Stimulated activated CD4-positive, alpha-beta T cell treated with anti-CD3 and anti-CD28 coated beads, Interleukin-12 subunit alpha, Interleukin-12 subunit beta, amount 100 ng/mL, for 4 hours (primary cell): ENCODE data around the gene OFD1.
"Not testable (repeated sequence)": the region's sequence is repeated elsewhere in the genome, so short reads cannot be mapped to it uniquely, and the experiment has no call there.

Source experiments
- DNase-seq: peaks from one replicate; pipeline ENCODE4 v3.0.0-alpha.2; 2020

The OFD1 gene

GRCh38 chrX:13703589-13703988, 31.0 kb upstream of the OFD1 start:
- no peak for DNase-seq

- DNase-seq: no peak
Observed at GRCh38 chrX:13711141-13711540, 23.4 kb upstream of the OFD1 start.

GRCh38 chrX:13716455-13716854, 18.1 kb upstream of the OFD1 start:
- no peak for DNase-seq

- no peak for DNase-seq
Observed at GRCh38 chrX:13716905-13717304, 17.6 kb upstream of the OFD1 start.

- DNase-seq: no peak
Observed at GRCh38 chrX:13717700-13718472, 16.7 kb upstream of the OFD1 start.

GRCh38 chrX:13719192-13719856, 15.2 kb upstream of the OFD1 start:
- no peak for DNase-seq

- DNase-seq: no peak
Observed at GRCh38 chrX:13721371-13721770, 13.2 kb upstream of the OFD1 start.

- no peak for DNase-seq
Observed at GRCh38 chrX:13721819-13722519, 12.6 kb upstream of the OFD1 start.

GRCh38 chrX:13724878-13725277, 9.7 kb upstream of the OFD1 start:
- peak; percentile 11 for DNase-seq

- DNase-seq: not testable (repeated sequence)
Observed at GRCh38 chrX:13726583-13726982, 8.0 kb upstream of the OFD1 start.

- DNase-seq: not testable (repeated sequence)
Observed at GRCh38 chrX:13730523-13730922, 4.0 kb upstream of the OFD1 start.

GRCh38 chrX:13732246-13733067, 2.1 kb upstream of the OFD1 start:
- DNase-seq: no peak

- no peak for DNase-seq
Observed at GRCh38 chrX:13733506-13733905, 1.0 kb upstream of the OFD1 start.

GRCh38 chrX:13741695-13742094, 7.1 kb downstream of the OFD1 start:
- DNase-seq: no peak

GRCh38 chrX:13742397-13743176, 8.0 kb downstream of the OFD1 start:
- peak; percentile 28 for DNase-seq

- DNase-seq: no peak
Observed at GRCh38 chrX:13747836-13748235, 13.3 kb downstream of the OFD1 start.

- DNase-seq: no peak
Observed at GRCh38 chrX:13748486-13748885, 13.9 kb downstream of the OFD1 start.

- DNase-seq: no peak
Observed at GRCh38 chrX:13750204-13750603, 15.7 kb downstream of the OFD1 start.

GRCh38 chrX:13750812-13751211, 16.3 kb downstream of the OFD1 start:
- no peak for DNase-seq

- DNase-seq: no peak
Observed at GRCh38 chrX:13752141-13752540, 17.6 kb downstream of the OFD1 start.

- DNase-seq: no peak
Observed at GRCh38 chrX:13752646-13753045, 18.1 kb downstream of the OFD1 start.

GRCh38 chrX:13754765-13755164, 20.2 kb downstream of the OFD1 start:
- no peak for DNase-seq
